Head of caudate nucleus (tissue), 42 donors: ENCODE measurements around the gene CDHR2.
A peak's percentile ranks its signal among the peaks of the same experiment; 100 is the strongest.
"Not testable (repeated sequence)": the region's sequence is repeated elsewhere in the genome, so short reads cannot be mapped to it uniquely, and the experiment has no call there.

Source experiments
- DNase-seq, 42 donors: peaks; one replicate each; pipeline versions ENCODE4 v3.0.0 to v3.0.0-alpha.2; 2020 to 2021; ENCODE audit warnings: mixed read lengths in 7 of 42
- intact Hi-C: fragments of 100-400 bp; cut with DNase I; formaldehyde crosslinking; loops from one replicate; pipeline ENCODE4 v1.15.0; 2022

CDHR2 gene

DNA sequence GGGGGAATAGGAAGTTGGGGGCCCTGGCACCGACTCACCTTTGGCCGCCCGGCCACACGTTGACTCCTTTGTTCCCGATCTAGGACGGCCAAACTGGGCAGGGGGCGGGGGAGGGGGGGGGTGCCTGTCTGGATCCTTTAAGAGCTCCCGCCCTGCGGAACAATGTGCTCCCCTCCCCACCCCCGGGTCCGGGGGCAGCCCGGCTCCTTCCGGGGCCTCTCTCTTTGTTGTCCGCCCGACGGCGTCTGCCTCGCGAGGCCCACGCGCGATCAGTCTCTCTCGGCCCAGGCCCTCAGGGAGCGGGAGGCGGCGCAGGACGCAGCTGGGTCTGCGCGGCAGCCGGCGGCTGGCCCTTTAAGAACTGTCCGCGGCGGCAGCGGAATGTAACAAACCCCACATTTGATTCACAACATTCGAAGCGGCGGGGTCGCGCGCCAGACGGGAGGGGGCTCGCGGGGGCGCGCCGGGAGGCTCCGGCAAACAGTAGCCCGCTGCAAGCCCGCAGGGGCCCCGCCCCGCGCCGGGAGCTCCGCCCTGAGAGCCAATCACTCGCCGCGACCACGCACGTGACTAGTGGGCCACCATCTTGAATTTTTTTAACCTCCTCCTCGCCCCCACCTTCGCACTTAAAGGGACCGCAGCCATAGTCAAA is 12.1 kb upstream of the CDHR2 start, which contains the start of gene RNF44:
Gene RNF44, minus strand, starts transcription at position 501 of the 652 bp plus-strand sequence. CDS start 4,930 bp downstream, outside the sequence.
- intact Hi-C loops = loop anchor here (10.0 kb wide), 1 partner anchor 122 kb away; the partner anchor contains the start of gene CLTB
- DNase-seq = peak; percentile 98 to 100 (median 99)

DNA sequence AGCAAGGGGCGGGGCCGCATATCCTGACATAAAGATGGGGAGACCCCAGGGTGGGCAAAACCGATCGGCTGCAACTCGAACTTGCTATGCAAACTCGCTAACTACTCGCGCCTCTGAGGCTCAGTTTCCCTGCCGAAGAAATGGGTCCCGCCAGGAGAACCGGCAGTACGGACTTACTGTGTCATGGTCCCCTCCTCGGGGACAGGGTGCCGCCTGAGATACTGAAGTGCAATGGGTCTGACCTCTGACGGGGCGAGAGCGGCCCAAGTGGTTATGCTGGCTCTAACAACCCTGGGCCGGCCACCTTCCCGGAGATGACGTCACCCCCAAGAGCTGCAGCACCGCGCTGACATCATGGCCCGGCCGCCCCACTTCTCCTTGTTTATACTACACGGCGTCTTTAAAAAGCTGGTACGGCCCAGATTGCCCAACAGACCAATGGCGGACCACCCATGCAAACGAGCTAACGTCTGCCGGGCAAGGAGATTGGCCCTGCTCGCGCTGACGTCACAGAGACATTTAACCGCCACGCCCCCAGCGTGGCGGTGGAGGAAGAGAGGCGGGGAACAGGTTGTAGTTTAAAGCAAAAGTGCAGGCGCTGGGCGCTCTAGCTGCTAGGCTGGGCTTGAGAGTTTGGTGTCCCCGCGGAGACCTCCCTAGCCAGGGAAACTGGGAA is 11.4 kb upstream of the CDHR2 start:
- intact Hi-C loops = loop anchor here (2.0 to 10.0 kb wide), 2 partner anchors 89 to 123 kb away; partner anchors contain the start of genes CLTB and FAF2
- peak; percentile 97 to 100 (median 99) for DNase-seq

DNA sequence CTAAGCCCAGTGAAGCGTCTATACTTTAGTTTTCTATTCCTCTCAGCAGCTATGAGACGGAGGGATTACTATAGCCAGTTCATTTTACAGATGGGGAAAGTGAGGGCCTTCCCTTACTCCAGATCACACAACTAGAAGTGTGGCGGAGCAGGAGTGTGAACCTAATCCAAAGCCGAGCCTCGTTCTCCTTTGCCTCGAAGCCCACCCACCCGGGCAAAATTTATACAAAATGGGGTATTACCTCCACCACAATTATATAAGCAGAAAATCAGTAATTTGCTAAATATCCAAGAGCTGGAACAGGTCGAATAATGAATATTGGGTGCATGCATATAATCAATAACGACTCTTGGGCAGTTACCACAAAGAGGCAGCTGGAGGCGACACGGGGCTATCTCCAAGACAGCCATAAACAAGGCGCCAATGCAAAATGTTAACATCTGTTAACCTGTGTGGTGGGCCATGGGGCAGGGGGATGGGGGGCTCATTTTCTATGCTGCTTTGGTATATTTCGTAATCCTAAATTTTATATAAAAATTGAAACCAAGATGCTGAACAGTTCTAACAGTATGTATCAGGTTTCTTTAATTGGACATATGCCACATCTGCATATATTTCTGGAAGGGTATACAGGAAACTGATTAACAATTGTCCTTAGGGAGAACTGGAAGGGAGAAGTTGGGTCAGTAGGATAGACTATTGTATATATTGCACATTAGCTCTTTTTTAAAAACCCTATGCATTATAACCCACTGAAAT is 10.7 kb upstream of the CDHR2 start:
- intact Hi-C loops = loop anchor here (2.0 to 10.0 kb wide), 2 partner anchors 90 to 124 kb away; partner anchors contain the start of genes CLTB and FAF2
- no peak for DNase-seq

DNA sequence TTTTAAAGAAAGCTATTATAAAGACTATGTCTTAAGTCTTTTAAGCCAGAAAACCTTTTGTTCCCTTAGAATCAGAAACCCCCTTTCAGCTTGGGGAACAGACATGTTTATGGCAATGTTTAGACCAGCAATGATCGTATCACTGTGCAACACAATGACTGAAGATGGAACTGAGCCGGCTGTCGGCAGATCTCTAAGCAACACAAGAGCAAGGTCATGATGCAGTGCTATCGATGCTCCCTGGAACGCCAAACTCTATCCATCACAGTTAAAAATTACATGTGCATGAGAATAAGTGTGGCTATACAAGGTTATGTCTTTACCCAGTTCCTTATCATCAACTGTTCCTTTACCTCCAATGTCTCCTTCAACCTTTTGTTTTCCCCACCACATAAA is 10.2 kb upstream of the CDHR2 start:
- intact Hi-C loops = loop anchor here (2.0 to 10.0 kb wide), 2 partner anchors 90 to 124 kb away; partner anchors contain the start of genes CLTB and FAF2
- DNase-seq = no peak

DNA sequence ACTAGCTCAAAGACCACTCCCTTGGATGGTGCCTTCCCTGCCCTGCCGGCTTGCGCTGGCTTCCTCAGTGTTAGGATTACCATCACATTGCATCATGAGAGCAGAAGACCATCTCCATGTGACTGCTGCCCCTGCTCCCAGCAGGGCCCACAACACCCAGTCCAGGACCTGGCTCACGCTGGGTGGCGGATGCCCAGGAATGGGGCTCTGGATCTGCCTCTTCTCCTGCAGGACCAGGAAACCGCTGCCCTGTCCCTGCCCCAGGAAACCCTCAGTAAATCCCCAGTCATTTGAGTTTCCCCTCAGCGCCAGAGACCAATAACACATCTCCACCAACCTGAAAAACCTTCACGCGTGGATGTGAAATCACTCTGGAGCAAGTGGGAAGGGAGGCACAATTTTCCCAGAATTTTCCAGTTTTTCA is 8.7 kb upstream of the CDHR2 start:
- intact Hi-C loops = no loop called here

DNA sequence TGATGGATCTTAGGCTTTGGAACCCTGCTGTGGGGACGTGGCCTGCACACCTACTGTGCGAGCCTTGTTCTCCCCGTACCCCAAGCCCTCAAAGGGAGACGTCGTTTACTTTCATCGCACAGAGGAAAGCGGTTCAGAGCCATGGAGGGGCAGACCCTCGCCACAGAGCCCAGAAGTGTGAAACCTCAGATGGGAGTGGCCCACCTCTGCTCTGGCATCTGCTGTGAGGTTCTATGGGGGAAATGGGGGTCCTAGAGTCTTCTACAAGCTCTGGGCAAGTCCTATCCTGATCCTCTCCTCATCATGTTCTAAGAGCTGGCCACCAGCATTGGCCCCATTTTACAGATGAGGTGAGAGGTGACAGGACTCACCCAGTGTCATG is 8.2 kb upstream of the CDHR2 start:
- no peak for DNase-seq
- intact Hi-C loops = no loop called here

More for the DNA sequence above, 8.7 kb upstream of the CDHR2 start:
- no peak for DNase-seq

DNA sequence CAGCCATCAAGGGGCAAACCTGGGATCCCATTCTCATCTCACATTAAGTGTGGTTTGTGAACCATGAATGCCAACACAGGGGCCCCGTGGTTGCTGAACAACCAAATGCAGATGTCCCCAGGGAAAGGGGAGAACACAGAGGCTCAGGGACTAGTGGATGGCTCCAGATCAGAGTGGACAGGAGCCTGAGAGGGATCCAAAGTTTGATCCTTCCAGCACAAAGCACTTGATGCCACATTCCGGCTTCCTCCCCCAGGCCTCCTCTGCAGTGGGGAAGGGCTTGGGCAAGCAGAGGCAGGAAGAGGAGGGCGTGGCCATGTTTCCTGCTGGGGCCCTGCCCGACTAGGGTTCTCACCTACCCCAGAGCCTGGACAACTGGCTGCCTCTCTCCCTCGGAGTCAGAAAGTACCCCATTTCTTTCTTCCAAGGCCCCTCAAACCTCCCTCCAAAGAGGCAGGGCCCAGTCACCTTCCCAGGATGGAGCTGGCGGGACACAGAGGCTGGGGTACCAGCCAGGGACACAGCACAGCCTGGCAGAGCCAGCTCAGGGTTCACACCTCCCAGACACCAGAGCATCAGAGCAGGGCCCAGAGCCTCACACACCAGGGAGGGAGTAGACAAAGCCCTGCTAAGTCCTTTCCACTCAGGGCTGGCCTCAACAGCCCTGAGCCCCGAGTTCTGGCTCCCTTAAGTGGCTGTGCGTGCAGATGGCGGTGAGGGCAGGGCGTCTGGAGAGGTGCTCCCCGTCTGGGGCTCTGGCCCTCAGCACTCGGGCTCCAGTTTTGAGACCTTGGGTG is 7.6 kb upstream of the CDHR2 start:
- intact Hi-C loops = no loop called here
- DNase-seq = peak in 2 of 42 donors; percentile 27 to 39

DNA sequence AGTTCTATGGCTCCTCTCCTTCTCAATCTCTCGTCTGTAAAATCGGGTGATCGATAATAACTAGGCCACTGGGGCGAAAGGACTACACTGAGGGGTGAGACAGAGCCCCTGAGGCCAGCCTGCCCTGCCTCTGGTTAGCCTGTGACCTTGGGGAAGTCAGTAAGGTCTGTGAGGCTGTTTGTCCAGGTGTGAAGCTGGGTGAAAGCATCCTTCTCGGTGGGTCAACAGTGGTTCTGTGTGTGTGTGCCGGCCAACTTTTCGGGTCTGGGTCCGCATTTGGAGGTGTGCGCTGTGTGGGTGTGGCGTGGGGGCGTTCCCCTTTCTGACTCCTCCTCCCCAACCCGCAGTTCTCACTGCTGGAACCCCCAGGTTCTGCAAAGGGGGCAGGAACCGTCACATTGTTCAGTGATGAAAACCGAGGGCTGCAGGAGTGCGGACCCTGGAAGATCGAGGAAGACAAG is 7.0 kb upstream of the CDHR2 start:
- peak in 2 of 42 donors; percentile 26 to 34 for DNase-seq
- intact Hi-C loops = no loop called here

DNA sequence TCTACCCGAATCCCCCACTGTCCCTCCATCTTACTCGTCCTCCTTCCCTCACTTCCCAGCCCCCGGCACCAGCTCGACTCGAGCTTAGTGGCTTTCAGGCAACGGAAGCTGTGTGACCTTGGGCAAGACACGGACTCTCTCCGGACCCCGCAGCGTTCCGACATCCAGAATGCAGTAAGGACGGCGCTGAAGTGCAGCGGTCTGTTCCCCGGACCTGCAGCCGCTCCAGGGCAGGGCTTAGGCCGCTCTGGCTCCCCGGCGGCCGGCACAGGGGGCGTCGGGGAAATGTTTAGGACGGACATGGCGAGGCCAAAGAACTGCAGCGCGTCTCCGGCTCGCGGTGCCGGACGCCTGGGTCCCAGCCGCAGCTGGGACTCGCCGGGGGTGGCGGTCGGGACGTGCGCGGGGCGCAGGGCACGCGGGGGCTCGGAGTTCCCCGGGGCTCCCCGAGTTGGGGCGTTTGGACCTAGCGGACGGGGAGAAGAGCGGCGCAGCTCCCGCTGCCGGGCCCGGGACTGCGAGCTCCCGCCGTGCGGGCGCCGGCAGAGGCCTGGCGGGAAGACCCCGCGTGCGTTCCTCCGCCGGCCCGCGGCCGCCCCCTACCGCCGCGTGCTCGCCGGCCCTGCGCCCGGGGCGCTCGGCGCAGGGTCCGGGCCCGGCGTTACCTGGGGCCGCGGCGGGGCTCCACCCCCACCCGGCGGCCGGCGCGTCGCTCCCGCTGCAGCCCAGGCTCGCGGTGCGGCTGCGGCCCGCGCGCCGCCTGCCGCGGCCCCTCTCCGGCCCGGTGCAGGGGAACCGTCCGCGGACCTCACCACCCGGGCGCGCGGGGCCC is 6.3 kb upstream of the CDHR2 start:
- intact Hi-C loops = no loop called here
- DNase-seq = peak in 1 of 42 donors; percentile 43

DNA sequence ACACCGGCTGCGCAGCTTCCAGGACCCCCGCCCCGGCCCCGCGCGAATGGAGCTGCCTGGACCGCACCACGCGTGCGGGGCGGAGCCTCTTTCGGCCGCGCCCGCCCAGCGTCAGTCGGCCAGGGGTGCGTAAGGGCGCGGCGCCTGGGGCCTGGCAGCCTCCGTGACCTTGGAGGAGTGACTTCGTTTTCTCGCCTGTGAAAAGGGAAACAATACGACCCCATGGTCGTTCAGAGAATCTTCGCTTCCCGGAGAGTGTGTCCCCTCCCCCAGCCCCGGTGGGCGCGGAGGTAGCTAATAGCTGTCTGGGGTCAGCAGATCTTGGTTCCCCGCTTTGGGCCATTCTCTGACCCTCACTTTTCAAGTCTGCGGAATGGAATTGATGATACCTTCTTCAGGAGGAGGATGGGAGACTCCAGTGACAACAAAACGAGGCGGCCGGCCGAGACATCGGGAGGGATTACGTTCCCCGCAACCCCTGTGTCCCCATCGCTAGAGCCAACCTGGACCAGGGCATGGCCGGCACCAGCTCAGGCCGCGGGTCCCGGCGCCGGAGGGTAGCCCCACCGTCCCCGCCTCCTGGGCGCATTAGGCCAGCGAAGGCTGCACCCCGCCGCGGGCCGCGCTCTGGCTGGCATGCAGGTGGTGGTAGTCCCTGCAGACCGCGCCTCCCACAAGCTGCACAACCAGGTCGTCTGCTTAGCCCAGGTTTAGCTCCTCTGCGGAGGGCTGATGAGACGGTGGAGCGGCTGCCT is 5.5 kb upstream of the CDHR2 start:
- intact Hi-C loops = no loop called here
- DNase-seq = peak; percentile 31 to 85 (median 73)

DNA sequence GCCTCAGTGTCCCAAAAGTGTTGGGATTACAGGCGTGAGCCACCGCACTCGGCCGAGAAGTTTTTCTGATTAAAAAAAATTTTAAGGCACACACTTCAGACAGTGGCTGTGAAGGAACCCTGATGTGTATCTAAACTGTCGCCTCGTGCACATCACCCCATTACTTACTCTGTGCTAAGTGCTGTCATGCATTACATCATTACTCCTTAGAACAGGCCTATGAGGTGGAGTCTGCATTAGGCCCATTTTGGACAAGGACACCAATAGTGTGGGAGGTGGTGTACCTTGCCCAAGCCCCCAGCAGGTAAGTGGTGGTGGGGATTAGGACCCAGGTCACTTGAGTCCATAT is 3.8 kb upstream of the CDHR2 start:
- DNase-seq = no peak
- intact Hi-C loops = no loop called here

DNA sequence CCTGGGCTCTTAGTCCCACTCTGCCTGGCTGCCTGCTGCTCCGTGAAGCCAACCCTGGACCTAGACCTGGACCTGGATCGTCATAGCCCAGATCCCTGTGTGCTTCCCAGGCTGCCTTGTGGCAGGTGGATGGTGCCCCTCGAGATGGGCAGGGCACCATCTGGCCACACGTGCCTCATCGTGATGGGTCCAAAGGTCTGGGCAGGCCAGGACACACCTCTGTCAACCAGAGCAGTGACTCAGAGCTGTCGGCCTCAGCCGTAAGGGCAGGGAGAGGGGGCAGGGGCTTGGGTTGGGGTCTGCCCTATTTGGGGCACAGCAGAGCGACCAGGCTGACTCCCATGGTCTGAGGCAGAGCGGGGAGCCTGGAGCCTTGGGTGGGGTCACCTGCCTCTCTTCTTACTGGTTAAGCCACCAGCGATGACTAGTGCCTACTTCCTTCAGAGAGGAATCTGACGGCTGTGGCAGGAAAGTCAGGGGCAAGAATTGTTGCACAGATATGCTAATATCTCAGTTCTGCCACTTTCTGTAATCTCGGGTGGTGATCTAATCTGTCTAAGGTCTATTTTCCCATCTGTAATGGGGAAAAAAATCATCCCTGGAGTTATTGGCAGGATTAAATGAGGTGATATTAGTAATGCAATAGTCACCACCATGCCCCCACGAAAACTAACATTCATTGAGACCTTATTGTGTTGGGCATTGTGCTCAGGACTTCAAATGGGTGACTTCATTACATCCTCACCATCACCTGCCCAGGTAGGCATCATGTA is 3.2 kb upstream of the CDHR2 start:
- intact Hi-C loops = no loop called here
- DNase-seq = no peak

DNA sequence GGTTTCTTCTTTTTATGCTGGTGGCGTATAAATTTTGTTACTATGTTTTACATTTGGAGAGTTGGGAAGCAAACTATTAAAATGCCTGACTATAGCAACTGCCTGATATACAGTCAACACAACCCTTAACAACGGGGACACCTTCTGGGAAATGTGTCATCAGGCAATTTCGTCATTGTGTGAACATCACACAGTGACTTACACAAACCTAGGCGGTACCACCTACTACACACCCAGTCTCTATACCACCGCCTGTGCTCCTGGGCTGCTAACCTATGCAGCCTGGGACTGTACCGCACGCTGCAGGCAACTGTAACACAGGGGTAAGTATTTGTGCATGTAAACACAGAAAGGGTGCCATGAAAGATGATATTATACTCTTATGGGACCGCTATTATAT is 1.3 kb upstream of the CDHR2 start:
- DNase-seq = no peak
- intact Hi-C loops = no loop called here

DNA sequence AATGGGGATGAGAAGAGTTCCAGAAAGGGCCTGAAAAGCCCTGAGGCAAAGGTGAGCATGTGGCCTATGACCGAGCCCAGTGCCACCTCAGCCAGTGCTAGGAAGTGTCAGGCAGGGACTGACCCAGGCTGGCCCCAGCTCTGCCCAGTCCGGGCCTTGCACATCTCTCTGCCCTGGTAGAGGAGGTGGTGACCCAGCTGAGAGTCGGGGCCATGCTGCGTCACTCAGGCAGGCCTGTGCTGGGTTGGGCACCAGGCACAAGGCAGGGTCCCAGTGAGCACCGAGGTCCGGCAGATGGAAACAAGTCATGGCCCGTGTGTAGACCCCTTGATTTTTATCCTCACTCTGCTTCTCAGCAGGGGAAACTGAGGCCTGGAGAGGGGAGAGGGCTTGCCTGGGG is 729 bp downstream of the CDHR2 start:
- DNase-seq = peak in 1 of 42 donors; percentile 4
- intact Hi-C loops = no loop called here

DNA sequence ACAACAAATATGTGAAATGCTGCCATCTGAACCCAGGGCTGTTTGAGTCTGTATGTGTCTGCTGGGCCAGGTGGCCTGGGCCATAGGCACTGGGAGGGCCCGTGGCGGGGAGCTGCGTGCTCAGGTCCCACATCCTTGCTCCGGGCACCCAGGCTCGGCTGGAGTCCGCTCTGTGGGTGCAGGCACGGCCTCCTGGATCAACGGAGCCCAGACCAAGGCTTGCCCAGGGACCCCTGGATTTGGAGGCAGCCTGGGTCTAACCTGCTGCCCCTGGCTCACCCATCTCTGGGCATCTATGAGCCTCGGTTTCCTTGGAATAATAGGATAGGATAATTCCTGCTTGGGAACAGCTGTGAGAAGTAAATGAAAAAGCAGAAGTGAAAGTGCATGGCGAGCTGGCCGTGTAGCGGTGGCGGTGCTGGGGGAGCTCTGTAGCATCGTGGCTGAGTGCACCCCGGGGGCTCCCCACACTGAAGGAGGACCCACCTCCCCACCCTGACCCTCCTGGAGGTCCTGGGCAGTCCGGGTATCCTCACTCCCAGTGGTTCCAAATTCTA is 1.2 kb downstream of the CDHR2 start:
- intact Hi-C loops = no loop called here
- DNase-seq = peak in 1 of 42 donors; percentile 3

DNA sequence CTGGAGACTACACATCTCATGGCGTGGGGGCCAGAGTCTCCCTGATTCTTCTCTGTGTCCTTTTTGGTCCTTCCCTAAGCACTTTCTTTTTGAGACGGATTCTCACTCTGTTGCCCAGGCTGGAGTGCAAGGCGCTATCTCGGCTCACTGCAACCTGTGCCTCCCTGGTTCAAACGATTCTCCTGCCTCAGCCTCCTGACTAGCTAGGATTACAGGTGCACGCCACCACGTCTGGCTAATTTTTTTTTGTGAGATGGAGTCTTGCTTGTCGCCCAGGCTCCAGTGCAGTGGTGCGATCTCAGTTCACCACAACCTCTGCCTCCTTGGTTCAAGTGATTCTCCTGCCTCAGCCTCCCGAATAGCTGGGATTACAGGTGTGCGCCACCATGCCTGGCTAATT is 1.8 kb downstream of the CDHR2 start:
- intact Hi-C loops = not testable (repeated sequence)
- DNase-seq = peak in 1 of 42 donors; percentile 2
